Liver (tissue), 9 donors: ENCODE results near the gene NEK7. TPM values are rescaled to one million over a fixed set of nuclear protein-coding genes. Genes with fewer than 3 reads are reported as not detected.

ENCODE experiments used
- DNase-seq: peaks from one replicate; pipeline ENCODE4 v3.0.0-alpha.2; 2017; ENCODE audit warnings: low spot score
- H3K27ac ChIP-seq, 2 donors: one replicate each; pipeline ENCODE4 v1.7.0; 2013; ENCODE audit warnings: inconsistent platforms in 2 of 2, low read length in 2 of 2, control low read depth in 1 of 2, low read depth in 1 of 2, mild to moderate bottlenecking in 1 of 2
- H3K27me3 ChIP-seq, 4 donors: one replicate each; pipeline versions ENCODE4 v1.6.1 to v1.7.0; 2013; ENCODE audit warnings: low read length in 3 of 4, inconsistent platforms in 1 of 4, mild to moderate bottlenecking in 1 of 4, moderate library complexity in 1 of 4; ENCODE audit not compliant: control insufficient read depth in 4 of 4, insufficient read depth in 4 of 4
- H3K36me3 ChIP-seq, 4 donors: one replicate each; pipeline versions ENCODE4 v1.6.1 to v1.7.0; 2013; ENCODE audit warnings: low read length in 3 of 4, mild to moderate bottlenecking in 3 of 4, low read depth in 1 of 4, moderate library complexity in 1 of 4; ENCODE audit not compliant: control insufficient read depth in 4 of 4, insufficient read depth in 3 of 4
- H3K4me1 ChIP-seq, 4 donors: one replicate each; pipeline versions ENCODE4 v1.6.1 to v1.7.0; 2013; ENCODE audit warnings: low read length in 3 of 4, mild to moderate bottlenecking in 3 of 4, moderate library complexity in 1 of 4; ENCODE audit not compliant: control insufficient read depth in 4 of 4, insufficient read depth in 4 of 4
- H3K4me3 ChIP-seq, 3 donors: one replicate each; pipeline versions ENCODE4 v1.6.1 to v1.7.0; 2013; ENCODE audit warnings: low read length in 3 of 3, control low read depth in 1 of 3, low read depth in 1 of 3, mild to moderate bottlenecking in 1 of 3
- H3K9ac ChIP-seq, 2 donors: one replicate each; pipeline ENCODE4 v1.7.0; 2013; ENCODE audit warnings: low read length in 2 of 2, mild to moderate bottlenecking in 2 of 2, moderate library complexity in 2 of 2, control low read depth in 1 of 2, low read depth in 1 of 2
- H3K9me3 ChIP-seq, 4 donors: one replicate each; pipeline versions ENCODE4 v1.6.1 to v1.7.0; 2013; ENCODE audit warnings: low read length in 3 of 4; ENCODE audit not compliant: control insufficient read depth in 4 of 4
- EGR1 ChIP-seq, 2 donors: IDR thresholded peaks; 2 replicates each; pipeline ENCODE4 v1.6.1; 2016 to 2018; ENCODE audit warnings: antibody characterized with exemption in 2 of 2, low read depth in 2 of 2
- FOXA2 ChIP-seq: IDR thresholded peaks from 2 replicates; pipeline ENCODE4 v1.6.1; 2016; ENCODE audit warnings: antibody characterized with exemption
- GABPA ChIP-seq, 2 donors: IDR thresholded peaks in 1 of 2; conservative IDR thresholded peaks in 1 of 2; 2 replicates each; pipeline ENCODE4 v1.6.1; 2016; ENCODE audit warnings: antibody characterized with exemption in 2 of 2, mild to moderate bottlenecking in 1 of 2, moderate library complexity in 1 of 2
- HNF4A ChIP-seq, 2 donors: conservative IDR thresholded peaks; 2 replicates each; pipeline ENCODE4 v1.6.1; 2016; ENCODE audit warnings: antibody characterized with exemption in 2 of 2, mild to moderate bottlenecking in 2 of 2
- HNF4G ChIP-seq: IDR thresholded peaks from 2 replicates; pipeline ENCODE4 v1.6.1; 2016; ENCODE audit warnings: antibody characterized with exemption
- JUND ChIP-seq, 2 donors: IDR thresholded peaks; 2 replicates each; pipeline ENCODE4 v1.6.1; 2016; ENCODE audit warnings: antibody characterized with exemption in 2 of 2
- NR2F2 ChIP-seq: IDR thresholded peaks from 2 replicates; pipeline ENCODE4 v1.6.1; 2016; ENCODE audit warnings: antibody characterized with exemption
- RAD21 ChIP-seq, 2 donors: IDR thresholded peaks; 2 replicates each; pipeline ENCODE4 v1.6.1; 2016; ENCODE audit warnings: antibody characterized with exemption in 2 of 2, mild to moderate bottlenecking in 2 of 2
- RXRA ChIP-seq, 2 donors: IDR thresholded peaks; 2 replicates each; pipeline ENCODE4 v1.6.1; 2017 to 2018; ENCODE audit warnings: antibody characterized with exemption in 2 of 2, mild to moderate bottlenecking in 1 of 2
- SP1 ChIP-seq: IDR thresholded peaks from 2 replicates; pipeline ENCODE4 v1.6.1; 2018; ENCODE audit warnings: antibody characterized with exemption, mild to moderate bottlenecking
- TAF1 ChIP-seq: conservative IDR thresholded peaks from 2 replicates; pipeline ENCODE4 v1.6.1; 2016; ENCODE audit warnings: antibody characterized with exemption, mild to moderate bottlenecking
- YY1 ChIP-seq: IDR thresholded peaks from 2 replicates; pipeline ENCODE4 v1.6.1; 2016; ENCODE audit warnings: antibody characterized with exemption, mild to moderate bottlenecking
- WGBS: extraction: QIAGEN DNeasy Blood & Tissue Kit; methylation state at CpG from one replicate; pipeline ENCODE4 v1.1.7; 2013; 5-methylcytosine and 5-hydroxymethylcytosine counted together
- polyA plus RNA-seq, 2 donors: library from polyadenylated mRNA; stranded (reverse) in 1 of 2; unstranded in 1 of 2; fragments of 200-250 nt in 1 of 2; fragments of >200 nt in 1 of 2; fragmentation: Nextera tagmentation in 1 of 2; extraction: Ambion mirVana in 1 of 2; gene quantifications; one replicate each; pipeline versions ENCODE4 v1.2.1 to v1.2.3, GENCODE V29; 2013 to 2015
- total RNA-seq, 2 donors: library from RNA; depleted of rRNA; stranded (reverse); fragments of >200 nt; gene quantifications; one replicate each; pipeline ENCODE4 v1.2.3, GENCODE V29; 2014
- TF ChIP-seq, protein P1 (sequence below): fragments of 150-350 bp; IDR thresholded peaks from 2 replicates; pipeline ENCODE4 v1.5.1; 2017; ENCODE audit warnings: improper control_type of control experiment, low read depth, low read length; ENCODE audit not compliant: missing input control
- TF ChIP-seq, protein P2 (sequence below): IDR thresholded peaks from 2 replicates; pipeline ENCODE4 v1.6.1; 2016; ENCODE audit warnings: antibody characterized with exemption
- TF ChIP-seq, protein P3 (sequence below): IDR thresholded peaks from 2 replicates; pipeline ENCODE4 v1.6.1; 2016; ENCODE audit warnings: antibody characterized with exemption, mild to moderate bottlenecking
- TF ChIP-seq, protein P4 (sequence below): IDR thresholded peaks from 2 replicates; pipeline ENCODE4 v1.6.1; 2016; ENCODE audit warnings: antibody characterized with exemption
- TF ChIP-seq, protein P5 (sequence below): IDR thresholded peaks from 2 replicates; pipeline ENCODE4 v1.6.1; 2016; ENCODE audit warnings: antibody characterized with exemption
- donor health status: healthy.
- donor health status: healthy.
- donor health status: healthy.
- donor health status: healthy.
- donor health status: healthy.

Gene NEK7
- total and polyA plus RNA-seq, 4 donors = 9.2 to 34.4 (median 20.2) TPM

DNA sequence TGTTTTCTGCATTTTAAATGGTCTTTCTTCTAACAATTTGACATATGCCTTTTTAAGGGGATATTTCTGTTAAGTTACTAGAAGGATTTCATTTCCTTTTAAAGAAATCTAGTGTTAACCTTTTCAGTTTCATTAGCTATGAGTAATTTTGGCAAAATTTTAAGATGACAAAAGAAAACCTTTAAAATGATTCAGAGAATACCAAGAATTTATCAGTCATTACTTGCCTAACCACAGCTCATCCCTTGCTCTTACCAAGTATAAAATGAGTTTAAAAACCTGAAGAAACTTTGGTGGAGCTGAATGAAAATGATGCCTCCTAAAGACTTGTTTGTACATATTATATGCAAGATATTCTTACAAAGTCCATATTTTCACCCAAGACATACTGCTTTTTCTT, 101.7 kb downstream of the NEK7 start:
- no peak overlapping the region for H3K27ac ChIP-seq
- no peaks in the 10 kb centered on the region for H3K27me3 ChIP-seq
- H3K4me1 ChIP-seq = no peaks in the 10 kb centered on the region
- H3K9me3 ChIP-seq = no peaks in the 10 kb centered on the region
- DNase-seq = no peak
- peaks cover 0 to 5% (median 0%) of the 10 kb centered on the region in 4 donors for H3K36me3 ChIP-seq
- no peak overlapping the region for H3K9ac ChIP-seq
- TF ChIP-seq RXRA (IDR thresholded peaks at IDR 0.05) (no peak), NR2F2 (no peak), GABPA (IDR thresholded peaks at IDR 0.05 in 1 of 2, conservative IDR thresholded peaks at IDR 0.05 in 1 of 2) (no peak), YY1 (no peak), HNF4G (no peak), FOXA2 (no peak), SP1 (no peak), JUND (IDR thresholded peaks at IDR 0.05) (no peak), TAF1 (no peak), RAD21 (IDR thresholded peaks at IDR 0.05) (no peak), HNF4A (conservative IDR thresholded peaks at IDR 0.05) (no peak)
- TF ChIP-seq, protein P1, sequence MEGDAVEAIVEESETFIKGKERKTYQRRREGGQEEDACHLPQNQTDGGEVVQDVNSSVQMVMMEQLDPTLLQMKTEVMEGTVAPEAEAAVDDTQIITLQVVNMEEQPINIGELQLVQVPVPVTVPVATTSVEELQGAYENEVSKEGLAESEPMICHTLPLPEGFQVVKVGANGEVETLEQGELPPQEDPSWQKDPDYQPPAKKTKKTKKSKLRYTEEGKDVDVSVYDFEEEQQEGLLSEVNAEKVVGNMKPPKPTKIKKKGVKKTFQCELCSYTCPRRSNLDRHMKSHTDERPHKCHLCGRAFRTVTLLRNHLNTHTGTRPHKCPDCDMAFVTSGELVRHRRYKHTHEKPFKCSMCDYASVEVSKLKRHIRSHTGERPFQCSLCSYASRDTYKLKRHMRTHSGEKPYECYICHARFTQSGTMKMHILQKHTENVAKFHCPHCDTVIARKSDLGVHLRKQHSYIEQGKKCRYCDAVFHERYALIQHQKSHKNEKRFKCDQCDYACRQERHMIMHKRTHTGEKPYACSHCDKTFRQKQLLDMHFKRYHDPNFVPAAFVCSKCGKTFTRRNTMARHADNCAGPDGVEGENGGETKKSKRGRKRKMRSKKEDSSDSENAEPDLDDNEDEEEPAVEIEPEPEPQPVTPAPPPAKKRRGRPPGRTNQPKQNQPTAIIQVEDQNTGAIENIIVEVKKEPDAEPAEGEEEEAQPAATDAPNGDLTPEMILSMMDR = no peak
- TF ChIP-seq, protein P2, sequence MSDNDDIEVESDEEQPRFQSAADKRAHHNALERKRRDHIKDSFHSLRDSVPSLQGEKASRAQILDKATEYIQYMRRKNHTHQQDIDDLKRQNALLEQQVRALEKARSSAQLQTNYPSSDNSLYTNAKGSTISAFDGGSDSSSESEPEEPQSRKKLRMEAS = no peak
- TF ChIP-seq, protein P3, sequence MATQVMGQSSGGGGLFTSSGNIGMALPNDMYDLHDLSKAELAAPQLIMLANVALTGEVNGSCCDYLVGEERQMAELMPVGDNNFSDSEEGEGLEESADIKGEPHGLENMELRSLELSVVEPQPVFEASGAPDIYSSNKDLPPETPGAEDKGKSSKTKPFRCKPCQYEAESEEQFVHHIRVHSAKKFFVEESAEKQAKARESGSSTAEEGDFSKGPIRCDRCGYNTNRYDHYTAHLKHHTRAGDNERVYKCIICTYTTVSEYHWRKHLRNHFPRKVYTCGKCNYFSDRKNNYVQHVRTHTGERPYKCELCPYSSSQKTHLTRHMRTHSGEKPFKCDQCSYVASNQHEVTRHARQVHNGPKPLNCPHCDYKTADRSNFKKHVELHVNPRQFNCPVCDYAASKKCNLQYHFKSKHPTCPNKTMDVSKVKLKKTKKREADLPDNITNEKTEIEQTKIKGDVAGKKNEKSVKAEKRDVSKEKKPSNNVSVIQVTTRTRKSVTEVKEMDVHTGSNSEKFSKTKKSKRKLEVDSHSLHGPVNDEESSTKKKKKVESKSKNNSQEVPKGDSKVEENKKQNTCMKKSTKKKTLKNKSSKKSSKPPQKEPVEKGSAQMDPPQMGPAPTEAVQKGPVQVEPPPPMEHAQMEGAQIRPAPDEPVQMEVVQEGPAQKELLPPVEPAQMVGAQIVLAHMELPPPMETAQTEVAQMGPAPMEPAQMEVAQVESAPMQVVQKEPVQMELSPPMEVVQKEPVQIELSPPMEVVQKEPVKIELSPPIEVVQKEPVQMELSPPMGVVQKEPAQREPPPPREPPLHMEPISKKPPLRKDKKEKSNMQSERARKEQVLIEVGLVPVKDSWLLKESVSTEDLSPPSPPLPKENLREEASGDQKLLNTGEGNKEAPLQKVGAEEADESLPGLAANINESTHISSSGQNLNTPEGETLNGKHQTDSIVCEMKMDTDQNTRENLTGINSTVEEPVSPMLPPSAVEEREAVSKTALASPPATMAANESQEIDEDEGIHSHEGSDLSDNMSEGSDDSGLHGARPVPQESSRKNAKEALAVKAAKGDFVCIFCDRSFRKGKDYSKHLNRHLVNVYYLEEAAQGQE = no peak
- TF ChIP-seq, protein P4, sequence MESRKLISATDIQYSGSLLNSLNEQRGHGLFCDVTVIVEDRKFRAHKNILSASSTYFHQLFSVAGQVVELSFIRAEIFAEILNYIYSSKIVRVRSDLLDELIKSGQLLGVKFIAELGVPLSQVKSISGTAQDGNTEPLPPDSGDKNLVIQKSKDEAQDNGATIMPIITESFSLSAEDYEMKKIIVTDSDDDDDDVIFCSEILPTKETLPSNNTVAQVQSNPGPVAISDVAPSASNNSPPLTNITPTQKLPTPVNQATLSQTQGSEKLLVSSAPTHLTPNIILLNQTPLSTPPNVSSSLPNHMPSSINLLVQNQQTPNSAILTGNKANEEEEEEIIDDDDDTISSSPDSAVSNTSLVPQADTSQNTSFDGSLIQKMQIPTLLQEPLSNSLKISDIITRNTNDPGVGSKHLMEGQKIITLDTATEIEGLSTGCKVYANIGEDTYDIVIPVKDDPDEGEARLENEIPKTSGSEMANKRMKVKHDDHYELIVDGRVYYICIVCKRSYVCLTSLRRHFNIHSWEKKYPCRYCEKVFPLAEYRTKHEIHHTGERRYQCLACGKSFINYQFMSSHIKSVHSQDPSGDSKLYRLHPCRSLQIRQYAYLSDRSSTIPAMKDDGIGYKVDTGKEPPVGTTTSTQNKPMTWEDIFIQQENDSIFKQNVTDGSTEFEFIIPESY = no peak
- H3K4me3 ChIP-seq = no peak overlapping the region

DNA sequence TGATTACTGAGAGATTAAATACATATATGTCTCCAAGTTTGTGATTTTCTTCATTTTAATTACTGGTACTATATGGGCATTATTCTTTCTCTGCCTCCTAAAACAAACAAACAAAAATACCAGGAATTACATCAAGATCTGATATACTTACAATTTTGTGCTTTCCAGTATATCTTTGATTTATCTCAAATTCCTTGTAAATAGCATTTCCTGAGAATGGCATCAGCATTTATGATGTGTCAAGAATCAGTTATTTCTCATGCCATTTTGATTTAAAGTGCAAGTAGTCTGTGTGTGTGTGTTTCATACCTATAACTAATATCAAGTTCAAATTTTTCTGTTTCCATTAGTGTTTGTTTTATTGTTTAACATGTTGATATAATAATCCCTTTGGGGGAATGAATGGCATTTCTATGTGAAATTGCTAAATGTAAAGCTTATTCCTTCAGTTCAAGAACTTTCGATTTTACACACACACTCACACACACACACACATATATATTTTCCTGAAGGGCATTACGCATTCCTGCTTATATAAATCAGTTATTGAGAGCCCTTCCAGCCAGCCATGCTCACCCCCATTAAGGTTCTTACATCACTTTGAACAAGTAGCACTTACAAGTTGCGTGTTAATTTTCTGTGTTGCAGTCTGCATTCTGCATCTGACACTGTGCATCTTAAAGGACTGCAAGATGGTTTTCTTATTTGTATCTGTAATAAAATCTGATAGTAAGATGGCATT, 102.7 kb downstream of the NEK7 start:
- Histone ChIP-seq H3K9me3 (no peaks in the 10 kb centered on the region), H3K4me1 (no peaks in the 10 kb centered on the region), H3K4me3 (no peak overlapping the region), H3K9ac (no peak overlapping the region), H3K27ac (no peak overlapping the region), H3K36me3 (peaks cover 0 to 4% (median 0%) of the 10 kb centered on the region in 4 donors), H3K27me3 (no peaks in the 10 kb centered on the region)
- DNase-seq = no peak
- no peak for TF ChIP-seq FOXA2
- TF ChIP-seq EGR1 (IDR thresholded peaks at IDR 0.05; ENCODE audit: low read depth in 2 of 2) = no peak
- TF ChIP-seq, protein P4 = no peak
- TF ChIP-seq RAD21 (IDR thresholded peaks at IDR 0.05) = no peak
- TF ChIP-seq GABPA (IDR thresholded peaks at IDR 0.05 in 1 of 2, conservative IDR thresholded peaks at IDR 0.05 in 1 of 2) = no peak
- TF ChIP-seq, protein P3 = no peak
- no peak for TF ChIP-seq JUND (IDR thresholded peaks at IDR 0.05)
- TF ChIP-seq, protein P5, sequence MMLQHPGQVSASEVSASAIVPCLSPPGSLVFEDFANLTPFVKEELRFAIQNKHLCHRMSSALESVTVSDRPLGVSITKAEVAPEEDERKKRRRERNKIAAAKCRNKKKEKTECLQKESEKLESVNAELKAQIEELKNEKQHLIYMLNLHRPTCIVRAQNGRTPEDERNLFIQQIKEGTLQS = no peak
- TF ChIP-seq HNF4A (conservative IDR thresholded peaks at IDR 0.05) = no peak
- TF ChIP-seq YY1 = no peak
- WGBS = 97% methylated on average over 3 of the region's 3 CpGs
